B cell (primary cell): ENCODE data around the gene STPG1. TPM values are rescaled to one million over a fixed set of nuclear protein-coding genes. Genes with fewer than 3 reads are reported as not detected.

ENCODE experiments used
- ATAC-seq: fragments of 200-7000 bp; cut with Tn5 transposase; one replicate; pipeline ENCODE4 v1.10.0; 2021; ENCODE audit warnings: low read depth, mild to moderate bottlenecking, moderate number of reproducible peaks, moderate library complexity
- CTCF ChIA-PET: fragments of 350-600 bp; sonication (Branson Sonifier 250); formaldehyde crosslinking; loops from one replicate; lab custom pipeline; 2021; ENCODE audit warnings: antibody characterized with exemption, inconsistent platforms; lab: Charles Lee
- POLR2A ChIA-PET: fragments of 350-600 bp; sonication (Branson Sonifier 250); formaldehyde crosslinking; loops from one replicate; lab custom pipeline; 2021; ENCODE audit warnings: antibody characterized with exemption; lab: Charles Lee
- DNase-seq: peaks from one replicate; pipeline ENCODE4 v3.0.0; 2013
- H2AFZ ChIP-seq: 2 replicates; pipeline ENCODE4 v1.6.1; 2012; ENCODE audit warnings: mild to moderate bottlenecking, low read depth, low read length; ENCODE audit not compliant: insufficient read depth, poor library complexity, severe bottlenecking
- H3K27ac ChIP-seq, 2 donors: 1 replicate in 1 of 2; 2 replicates in 1 of 2; pipeline ENCODE4 v1.5.1; 2012 to 2013; ENCODE audit warnings: low read length in 2 of 2, mild to moderate bottlenecking in 2 of 2, moderate library complexity in 1 of 2
- H3K27me3 ChIP-seq, 4 experiments: fragments of 200-600 bp in 1 of 4; sonication (generic) in 1 of 4; replicated peaks in 1 of 4; 1 replicate in 2 of 4; 2 replicates in 2 of 4; pipeline versions ENCODE4 v1.6.1 to v1.7.0; 2013 to 2016; ENCODE audit warnings: low read length in 3 of 4, mild to moderate bottlenecking in 2 of 4, mixed read lengths in 1 of 4, moderate library complexity in 1 of 4; ENCODE audit not compliant: insufficient read depth in 4 of 4, control insufficient read depth in 3 of 4; ENCODE audit errors: control extremely low read depth in 1 of 4
- H3K36me3 ChIP-seq, 2 experiments: replicated peaks in 1 of 2; 1 replicate in 1 of 2; 2 replicates in 1 of 2; pipeline versions ENCODE4 v1.6.1 to v1.7.1; 2013; ENCODE audit warnings: low read length in 1 of 2; ENCODE audit not compliant: insufficient read depth in 2 of 2, control insufficient read depth in 1 of 2; ENCODE audit errors: control extremely low read depth in 1 of 2, extremely low read depth in 1 of 2
- H3K4me1 ChIP-seq, 2 donors: fragments of 200-600 bp in 1 of 2; sonication (generic) in 1 of 2; 1 replicate in 1 of 2; 2 replicates in 1 of 2; pipeline versions ENCODE4 v1.5.1 to v1.6.1; 2013 to 2017; ENCODE audit warnings: low read length in 2 of 2; ENCODE audit not compliant: control insufficient read depth in 2 of 2, insufficient read depth in 2 of 2
- H3K4me2 ChIP-seq: replicated peaks from 2 replicates; pipeline ENCODE3; 2012; ENCODE audit warnings: mild to moderate bottlenecking, low read depth, low read length; ENCODE audit not compliant: poor library complexity, severe bottlenecking
- H3K4me3 ChIP-seq, 5 experiments: fragments of 200-600 bp in 1 of 5; sonication (generic) in 1 of 5; 1 replicate in 3 of 5; 2 replicates in 2 of 5; pipeline versions ENCODE4 v1.5.1 to v1.7.0; 2011 to 2016; ENCODE audit warnings: low read length in 4 of 5, mild to moderate bottlenecking in 4 of 5, low read depth in 2 of 5, control low read depth in 1 of 5, moderate library complexity in 1 of 5; ENCODE audit not compliant: insufficient read depth in 1 of 5; ENCODE audit errors: control extremely low read depth in 1 of 5, extremely low read depth in 1 of 5
- H3K79me2 ChIP-seq: fragments of 200-600 bp; sonication (generic); one replicate; pipeline ENCODE4 v1.6.0; 2016; ENCODE audit warnings: low read length; ENCODE audit not compliant: control insufficient read depth, insufficient read depth
- H3K9ac ChIP-seq: fragments of 200-600 bp; sonication (generic); 2 replicates; pipeline ENCODE4 v1.6.1; 2017; ENCODE audit warnings: mild to moderate bottlenecking, low read length, moderate library complexity
- H3K9me3 ChIP-seq, 3 donors: one replicate each; pipeline versions ENCODE4 v1.6.1 to v1.7.1; 2013; ENCODE audit warnings: low read length in 2 of 3; ENCODE audit not compliant: control insufficient read depth in 2 of 3, insufficient read depth in 1 of 3; ENCODE audit errors: control extremely low read depth in 1 of 3
- H4K20me1 ChIP-seq: 2 replicates; pipeline ENCODE4 v1.6.0; 2012; ENCODE audit warnings: mild to moderate bottlenecking, low read length; ENCODE audit not compliant: insufficient read depth, control insufficient read depth, poor library complexity, severe bottlenecking
- H3K27ac Mint-ChIP-seq: one replicate; pipeline ENCODE4 v1.8.0; 2021; ENCODE audit warnings: mixed read lengths
- H3K27me3 Mint-ChIP-seq: one replicate; pipeline ENCODE4 v1.8.0; 2021; ENCODE audit warnings: mixed read lengths
- H3K4me1 Mint-ChIP-seq: one replicate; pipeline ENCODE4 v1.8.0; 2021; ENCODE audit warnings: mixed read lengths
- H3K4me3 Mint-ChIP-seq: one replicate; pipeline ENCODE4 v1.8.0; 2021; ENCODE audit warnings: mixed read lengths
- H3K9me3 Mint-ChIP-seq: one replicate; pipeline ENCODE4 v1.8.0; 2022; ENCODE audit warnings: mixed read lengths; ENCODE audit not compliant: insufficient read depth
- EZH2 ChIP-seq: IDR thresholded peaks from 2 replicates; pipeline ENCODE4 v1.6.1; 2012; ENCODE audit warnings: borderline replicate concordance, low read depth, mild to moderate bottlenecking, moderate library complexity, low read length; ENCODE audit not compliant: insufficient read depth, poor library complexity, severe bottlenecking
- WGBS: methylation state at CpG from one replicate; pipeline ENCODE4 v1.1.5; 2013; ENCODE audit warnings: missing lambda C conversion rate; ENCODE audit not compliant: insufficient coverage; 5-methylcytosine and 5-hydroxymethylcytosine counted together
- intact Hi-C: fragments of 100-400 bp; cut with micrococcal nuclease; formaldehyde crosslinking; loops from one replicate; pipeline ENCODE4 v1.10.0; 2022
- polyA plus RNA-seq: library from polyadenylated mRNA; depleted of rRNA; stranded (reverse); fragments of >200 nt; gene quantifications from 2 replicates; pipeline ENCODE4 v1.2.3, GENCODE V29; 2012
- total RNA-seq, 2 donors: library from RNA; stranded (reverse); fragments of 120-200 nt in 1 of 2; gene quantifications; 1 replicate in 1 of 2; 2 replicates in 1 of 2; pipeline versions ENCODE4 v1.2.3 to v1.2.4, GENCODE V29; 2013 to 2022
- TF ChIP-seq, protein P1 (sequence below): fragments of 200-600 bp; IDR thresholded peaks from one replicate; pipeline ENCODE4 v1.8.0; 2022; ENCODE audit warnings: antibody characterized with exemption, mild to moderate bottlenecking

Gene STPG1
- total and polyA plus RNA-seq, 2 donors (not counting 1 experiment from before 2014, with no cell fraction given) = 4.6 to 6.1 TPM

DNA sequence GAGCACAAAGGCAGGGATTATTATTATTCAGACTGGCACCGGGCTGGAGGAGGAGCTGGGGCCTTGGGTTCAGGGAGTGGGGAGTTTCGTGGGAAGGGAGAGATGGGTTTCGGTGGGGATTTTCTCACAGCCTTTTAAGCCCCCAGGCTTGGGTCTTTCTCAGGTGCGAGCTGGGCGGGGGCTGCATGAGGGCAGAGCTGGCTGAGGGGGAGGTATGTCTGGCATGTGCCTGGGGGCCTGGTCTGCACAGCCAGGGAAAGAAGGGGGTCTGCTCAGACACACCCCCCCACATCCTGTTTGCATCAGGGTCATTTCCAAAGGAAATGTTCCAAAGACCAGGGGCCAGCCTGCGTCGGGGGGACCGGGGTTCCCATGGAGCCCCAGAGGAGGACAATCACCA is 72.8 kb downstream of the STPG1 start:
- ChIA-PET CTCF (interaction anchor here (0.8 to 1.4 kb wide), 2 partner anchors 50 to 347 kb away, joined by 3 to 5 read pairs; no protein-coding TSS in a partner anchor), POLR2A (no interaction called here)
- WGBS = 84% methylated on average over 8 of the region's 8 CpGs
- no peak for DNase-seq
- no peak overlapping the region for H3K27ac ChIP-seq
- no peak overlapping the region for H3K4me3 ChIP-seq
- H3K36me3 ChIP-seq = no peaks in the 10 kb centered on the region
- no peak for ATAC-seq
- H3K27me3 ChIP-seq = peaks cover 0 to 16% (median 0%) of the 10 kb centered on the region in 4 experiments
- H3K27me3 Mint-ChIP-seq = peaks cover 13% of the 10 kb centered on the region
- H3K9me3 ChIP-seq = peaks cover 0 to 10% (median 0%) of the 10 kb centered on the region in 3 donors
- no peaks in the 10 kb centered on the region for H3K4me1 ChIP-seq
- intact Hi-C loops = no loop called here
- H2AFZ ChIP-seq = no peak overlapping the region
- no peak overlapping the region for H3K9ac ChIP-seq
- TF ChIP-seq, protein P1, sequence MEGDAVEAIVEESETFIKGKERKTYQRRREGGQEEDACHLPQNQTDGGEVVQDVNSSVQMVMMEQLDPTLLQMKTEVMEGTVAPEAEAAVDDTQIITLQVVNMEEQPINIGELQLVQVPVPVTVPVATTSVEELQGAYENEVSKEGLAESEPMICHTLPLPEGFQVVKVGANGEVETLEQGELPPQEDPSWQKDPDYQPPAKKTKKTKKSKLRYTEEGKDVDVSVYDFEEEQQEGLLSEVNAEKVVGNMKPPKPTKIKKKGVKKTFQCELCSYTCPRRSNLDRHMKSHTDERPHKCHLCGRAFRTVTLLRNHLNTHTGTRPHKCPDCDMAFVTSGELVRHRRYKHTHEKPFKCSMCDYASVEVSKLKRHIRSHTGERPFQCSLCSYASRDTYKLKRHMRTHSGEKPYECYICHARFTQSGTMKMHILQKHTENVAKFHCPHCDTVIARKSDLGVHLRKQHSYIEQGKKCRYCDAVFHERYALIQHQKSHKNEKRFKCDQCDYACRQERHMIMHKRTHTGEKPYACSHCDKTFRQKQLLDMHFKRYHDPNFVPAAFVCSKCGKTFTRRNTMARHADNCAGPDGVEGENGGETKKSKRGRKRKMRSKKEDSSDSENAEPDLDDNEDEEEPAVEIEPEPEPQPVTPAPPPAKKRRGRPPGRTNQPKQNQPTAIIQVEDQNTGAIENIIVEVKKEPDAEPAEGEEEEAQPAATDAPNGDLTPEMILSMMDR = no peak
- TF ChIP-seq EZH2 = no peak
- H3K4me3 Mint-ChIP-seq = no peak overlapping the region
- no peak overlapping the region for H3K4me2 ChIP-seq
- no peaks in the 10 kb centered on the region for H3K4me1 Mint-ChIP-seq
- no peaks in the 10 kb centered on the region for H3K9me3 Mint-ChIP-seq
- H3K79me2 ChIP-seq = no peaks in the 10 kb centered on the region
- no peaks in the 10 kb centered on the region for H4K20me1 ChIP-seq
- H3K27ac Mint-ChIP-seq = no peak overlapping the region

DNA sequence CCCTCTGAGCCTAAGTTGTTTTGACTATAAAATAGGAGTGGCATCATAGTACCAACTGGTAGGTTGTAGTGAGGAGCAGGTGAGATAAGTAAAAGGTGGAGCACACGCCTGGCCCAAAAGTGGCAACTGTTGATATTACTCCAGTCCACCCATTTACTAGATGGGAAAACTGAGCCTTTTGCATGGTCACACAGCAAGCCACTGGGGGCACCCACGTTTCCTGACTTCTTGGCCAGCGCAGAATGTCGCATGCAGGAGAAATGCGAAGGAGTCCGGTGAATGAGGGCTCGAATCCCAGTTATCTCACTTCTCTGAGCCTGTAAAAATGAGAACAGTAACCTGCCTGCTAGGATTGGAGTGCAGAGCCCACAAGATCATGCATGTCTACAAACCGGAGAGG is 73.6 kb downstream of the STPG1 start:
- Mint-ChIP-seq H3K9me3 (no peaks in the 10 kb centered on the region), H3K27ac (no peak overlapping the region), H3K27me3 (peaks cover 13% of the 10 kb centered on the region), H3K4me3 (no peak overlapping the region), H3K4me1 (no peaks in the 10 kb centered on the region)
- no peak for TF ChIP-seq EZH2
- TF ChIP-seq, protein P1 = no peak
- no peak overlapping the region for H3K4me3 ChIP-seq
- H3K9ac ChIP-seq = no peak overlapping the region
- WGBS = 94% methylated on average over 7 of the region's 8 CpGs
- no peaks in the 10 kb centered on the region for H3K36me3 ChIP-seq
- H3K4me2 ChIP-seq = no peak overlapping the region
- CTCF ChIA-PET = interaction anchor here (0.8 to 1.4 kb wide), 2 partner anchors 51 to 348 kb away, joined by 3 to 5 read pairs; no protein-coding TSS in a partner anchor
- H3K4me1 ChIP-seq = no peaks in the 10 kb centered on the region
- ATAC-seq (no peak), DNase-seq (no peak)
- no peak overlapping the region for H3K27ac ChIP-seq
- no peak overlapping the region for H2AFZ ChIP-seq
- H4K20me1 ChIP-seq = no peaks in the 10 kb centered on the region
- POLR2A ChIA-PET = no interaction called here
- no peaks in the 10 kb centered on the region for H3K79me2 ChIP-seq
- intact Hi-C loops = no loop called here
- H3K27me3 ChIP-seq = peaks cover 0 to 12% (median 0%) of the 10 kb centered on the region in 4 experiments
- H3K9me3 ChIP-seq = peaks cover 0 to 8% (median 0%) of the 10 kb centered on the region in 3 donors
